Transverse colon (tissue), 3 donors: ENCODE measurements around the gene TCERG1L.

Source experiments
- CTCF ChIP-seq, 5 experiments: fragments of 200-600 bp in 3 of 5; fragments of 450-650 bp in 2 of 5; sonication (generic) in 3 of 5; IDR thresholded peaks; 1 replicate in 2 of 5; 2 replicates in 3 of 5; pipeline ENCODE4 v1.5.1; 2016 to 2017; ENCODE audit warnings: antibody characterized with exemption in 5 of 5, inconsistent platforms in 3 of 5, mild to moderate bottlenecking in 2 of 5, moderate library complexity in 1 of 5
- POLR2A ChIP-seq: fragments of 450-650 bp; IDR thresholded peaks from one replicate; pipeline ENCODE4 v1.6.1; 2016; ENCODE audit warnings: antibody characterized with exemption, mild to moderate bottlenecking, moderate library complexity

- TF ChIP-seq CTCF (IDR thresholded peaks at IDR 0.05): no peak
- TF ChIP-seq POLR2A: no peak
Measured at GRCh38 chr10:131231323-131231964, 80.1 kb downstream of the TCERG1L start.
